SU-DHL-6 (cell line): ENCODE data around the gene DCD.

Experiments used
- H2AFZ ChIP-seq: fragments of 200-600 bp; sonication (generic); 2 replicates; pipeline ENCODE4 v1.6.1; 2014; ENCODE audit warnings: low read depth, mild to moderate bottlenecking, moderate library complexity, mixed read lengths, antibody characterized with exemption, low read length; ENCODE audit not compliant: severe bottlenecking
- H3F3A ChIP-seq: fragments of 200-600 bp; shearing (Covaris generic); 2 replicates; pipeline ENCODE4 v1.6.0; 2016; ENCODE audit warnings: antibody characterized with exemption, mild to moderate bottlenecking; ENCODE audit not compliant: insufficient read depth
- H3K27ac ChIP-seq: fragments of 200-600 bp; sonication (generic); 2 replicates; pipeline ENCODE4 v1.5.1; 2016; ENCODE audit warnings: low read depth, mild to moderate bottlenecking, low read length, moderate library complexity, mixed read lengths
- H3K27me3 ChIP-seq: fragments of 200-600 bp; sonication (generic), shearing (Covaris generic); 2 replicates; pipeline ENCODE4 v1.6.0; 2014; ENCODE audit warnings: mild to moderate bottlenecking, low read length
- H3K36me3 ChIP-seq: fragments of 200-600 bp; sonication (generic); 2 replicates; pipeline ENCODE4 v1.6.1; 2014; ENCODE audit warnings: mild to moderate bottlenecking, low read length, mixed read lengths
- H3K4me2 ChIP-seq: fragments of 300-600, 200-600 bp; shearing (Covaris generic), sonication (generic); 2 replicates; pipeline ENCODE4 v1.6.0; 2014; ENCODE audit warnings: low read length, low read depth, mild to moderate bottlenecking; ENCODE audit not compliant: poor library complexity, severe bottlenecking
- H3K4me3 ChIP-seq: fragments of 200-600 bp; sonication (generic); 2 replicates; pipeline ENCODE4 v1.5.1; 2014; ENCODE audit warnings: antibody characterized with exemption, low read length, mild to moderate bottlenecking, mixed read lengths; ENCODE audit not compliant: insufficient read depth, poor library complexity, severe bottlenecking
- H3K79me2 ChIP-seq: fragments of 200-600 bp; sonication (generic); 2 replicates; pipeline ENCODE4 v1.6.1; 2014; ENCODE audit warnings: mild to moderate bottlenecking, low read length, moderate library complexity; ENCODE audit not compliant: insufficient read depth
- H3K9ac ChIP-seq: fragments of 200-600 bp; sonication (generic); 2 replicates; pipeline ENCODE4 v1.7.0; 2014; ENCODE audit warnings: mild to moderate bottlenecking, low read length
- H3K9me2 ChIP-seq: fragments of 200-600 bp; sonication (generic); replicated peaks from 2 replicates; pipeline ENCODE4 v1.6.1; 2014; ENCODE audit warnings: low read length; ENCODE audit not compliant: insufficient read depth
- H3K9me3 ChIP-seq: fragments of 200-600 bp; sonication (generic); 2 replicates; pipeline ENCODE4 v1.6.1; 2014; ENCODE audit warnings: low read length, mixed read lengths; ENCODE audit not compliant: insufficient read depth
- H4K20me1 ChIP-seq: fragments of 200-600 bp; sonication (generic); 2 replicates; pipeline ENCODE4 v1.6.1; 2014; ENCODE audit warnings: low read depth, mild to moderate bottlenecking, antibody characterized with exemption, low read length, moderate library complexity, mixed read lengths
- EZH2phosphoT487 ChIP-seq: fragments of 200-600 bp; sonication (generic), shearing (Covaris generic); conservative IDR thresholded peaks from 2 replicates; pipeline ENCODE4 v1.6.1; 2018; ENCODE audit warnings: mild to moderate bottlenecking, antibody characterized with exemption, low read length, moderate library complexity, mixed read lengths
- TF ChIP-seq, protein P1 (sequence below): fragments of 200-600 bp; sonication (generic); IDR thresholded peaks from one replicate; pipeline ENCODE4 v1.5.1; 2017; ENCODE audit warnings: antibody characterized with exemption, mild to moderate bottlenecking, low read length, moderate library complexity; ENCODE audit not compliant: insufficient read depth, poor library complexity, severe bottlenecking

The DCD gene, protein sequence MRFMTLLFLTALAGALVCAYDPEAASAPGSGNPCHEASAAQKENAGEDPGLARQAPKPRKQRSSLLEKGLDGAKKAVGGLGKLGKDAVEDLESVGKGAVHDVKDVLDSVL

DNA sequence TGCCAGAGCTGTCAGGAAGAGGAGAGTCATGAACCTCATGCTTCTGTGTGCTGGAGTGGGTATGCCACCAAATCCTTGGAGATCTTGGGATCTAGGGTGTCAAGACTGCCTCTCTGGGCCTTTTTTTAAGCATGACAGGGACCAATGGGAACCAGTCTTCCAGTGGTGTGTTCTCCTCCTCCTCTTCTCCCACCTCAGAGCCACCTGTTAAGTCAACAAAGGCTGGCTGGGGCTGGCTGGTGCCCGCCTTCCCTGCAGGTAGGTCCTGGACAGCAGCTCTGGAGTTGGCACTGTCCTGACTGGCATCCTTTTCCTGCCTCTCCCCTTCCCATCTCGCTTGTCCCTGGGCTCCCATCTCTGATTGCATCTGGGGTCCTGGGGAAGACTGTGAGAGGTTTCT, at the start of gene DCD:
TSS of gene DCD (minus strand) at position 101 of the 400 bp plus-strand sequence. CDS start at position 39, 62 bp downstream.
- no peak within 1 kb of the TSS for H2AFZ ChIP-seq
- no peaks in the 10 kb centered on the region for H4K20me1 ChIP-seq
- no peaks in the 10 kb centered on the region for H3K9me2 ChIP-seq
- H3K4me2 ChIP-seq = no peak within 1 kb of the TSS
- no peak within 1 kb of the TSS for H3K27ac ChIP-seq
- H3K9ac ChIP-seq = no peak within 1 kb of the TSS
- H3K9me3 ChIP-seq = no peaks in the 10 kb centered on the region
- H3K4me3 ChIP-seq = no peak within 1 kb of the TSS
- H3K36me3 ChIP-seq = no peaks in the 10 kb centered on the region
- H3K79me2 ChIP-seq = no peaks in the 10 kb centered on the region
- H3F3A ChIP-seq = no peaks in the 10 kb centered on the region
- TF ChIP-seq, protein P1, sequence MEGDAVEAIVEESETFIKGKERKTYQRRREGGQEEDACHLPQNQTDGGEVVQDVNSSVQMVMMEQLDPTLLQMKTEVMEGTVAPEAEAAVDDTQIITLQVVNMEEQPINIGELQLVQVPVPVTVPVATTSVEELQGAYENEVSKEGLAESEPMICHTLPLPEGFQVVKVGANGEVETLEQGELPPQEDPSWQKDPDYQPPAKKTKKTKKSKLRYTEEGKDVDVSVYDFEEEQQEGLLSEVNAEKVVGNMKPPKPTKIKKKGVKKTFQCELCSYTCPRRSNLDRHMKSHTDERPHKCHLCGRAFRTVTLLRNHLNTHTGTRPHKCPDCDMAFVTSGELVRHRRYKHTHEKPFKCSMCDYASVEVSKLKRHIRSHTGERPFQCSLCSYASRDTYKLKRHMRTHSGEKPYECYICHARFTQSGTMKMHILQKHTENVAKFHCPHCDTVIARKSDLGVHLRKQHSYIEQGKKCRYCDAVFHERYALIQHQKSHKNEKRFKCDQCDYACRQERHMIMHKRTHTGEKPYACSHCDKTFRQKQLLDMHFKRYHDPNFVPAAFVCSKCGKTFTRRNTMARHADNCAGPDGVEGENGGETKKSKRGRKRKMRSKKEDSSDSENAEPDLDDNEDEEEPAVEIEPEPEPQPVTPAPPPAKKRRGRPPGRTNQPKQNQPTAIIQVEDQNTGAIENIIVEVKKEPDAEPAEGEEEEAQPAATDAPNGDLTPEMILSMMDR = no peak
- TF ChIP-seq EZH2phosphoT487 = no peak
- no peaks in the 10 kb centered on the region for H3K27me3 ChIP-seq

DNA sequence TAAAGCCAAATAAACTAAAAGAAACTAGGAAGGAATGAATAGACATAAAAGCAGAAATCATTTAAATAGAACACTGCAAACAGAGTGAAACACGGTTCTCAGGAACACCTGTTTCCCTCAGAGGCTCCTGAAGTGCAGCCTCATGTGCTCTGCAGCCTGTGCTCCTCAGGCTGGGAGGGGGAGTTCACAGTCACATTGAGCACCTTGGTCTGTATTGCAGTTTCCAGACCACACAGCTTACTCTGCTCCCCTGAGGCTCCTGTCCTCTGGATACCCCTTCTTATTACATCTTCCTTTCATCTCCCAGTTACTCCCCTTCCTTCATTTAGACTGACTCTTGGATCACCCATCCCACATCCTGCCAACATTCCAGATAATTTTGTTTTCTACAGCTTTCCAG, 49.7 kb upstream of the DCD start:
- no peak overlapping the region for H3K4me2 ChIP-seq
- H3K27ac ChIP-seq = no peak overlapping the region
- H3K9me3 ChIP-seq = no peaks in the 10 kb centered on the region
- H3K36me3 ChIP-seq = no peaks in the 10 kb centered on the region
- no peaks in the 10 kb centered on the region for H3K79me2 ChIP-seq
- TF ChIP-seq EZH2phosphoT487 = no peak
- TF ChIP-seq, protein P1 = no peak
- H3F3A ChIP-seq = no peaks in the 10 kb centered on the region
- no peak overlapping the region for H3K9ac ChIP-seq
- H2AFZ ChIP-seq = no peak overlapping the region
- no peaks in the 10 kb centered on the region for H3K27me3 ChIP-seq
- no peak overlapping the region for H3K4me3 ChIP-seq
- H4K20me1 ChIP-seq = no peaks in the 10 kb centered on the region
- H3K9me2 ChIP-seq = no peaks in the 10 kb centered on the region

DNA sequence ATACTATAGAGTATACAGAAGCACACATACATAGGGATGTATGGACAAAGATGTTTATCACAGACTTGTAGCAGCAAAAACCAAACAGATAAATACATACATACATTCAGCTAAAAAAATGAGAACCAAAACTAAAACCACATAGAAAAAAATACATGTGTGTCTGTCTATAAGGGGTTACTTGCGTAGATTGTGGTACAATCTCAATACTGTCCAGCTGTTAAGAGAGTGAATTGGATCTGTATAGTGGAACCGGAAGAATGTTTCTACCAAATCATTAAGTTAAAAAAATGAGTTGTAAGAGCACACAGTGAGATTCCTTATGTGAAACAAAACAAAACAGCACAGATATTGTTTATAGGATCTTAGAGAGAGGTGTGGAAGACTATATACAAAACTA, 44.2 kb upstream of the DCD start:
- no peaks in the 10 kb centered on the region for H3K9me2 ChIP-seq
- H3K27ac ChIP-seq = no peak overlapping the region
- no peaks in the 10 kb centered on the region for H3F3A ChIP-seq
- no peaks in the 10 kb centered on the region for H4K20me1 ChIP-seq
- no peak overlapping the region for H2AFZ ChIP-seq
- no peaks in the 10 kb centered on the region for H3K79me2 ChIP-seq
- TF ChIP-seq, protein P1 = no peak
- TF ChIP-seq EZH2phosphoT487 = no peak
- H3K36me3 ChIP-seq = no peaks in the 10 kb centered on the region
- H3K9me3 ChIP-seq = no peaks in the 10 kb centered on the region
- H3K27me3 ChIP-seq = no peaks in the 10 kb centered on the region
- H3K9ac ChIP-seq = no peak overlapping the region
- no peak overlapping the region for H3K4me2 ChIP-seq
- H3K4me3 ChIP-seq = no peak overlapping the region
